Upper lobe of left lung (tissue), 4 donors: ENCODE data around the gene ALCAM.

ENCODE experiments used
- CTCF ChIP-seq, 6 experiments: fragments of 450-650 bp in 4 of 6; fragments of 200-600 bp in 2 of 6; sonication (generic) in 2 of 6; IDR thresholded peaks; one replicate each; pipeline ENCODE4 v1.5.1; 2016 to 2019; ENCODE audit warnings: antibody characterized with exemption in 6 of 6
- EP300 ChIP-seq, 4 donors: sonication (generic); formaldehyde crosslinking; IDR thresholded peaks; one replicate each; pipeline ENCODE4 v1.5.1; 2017; ENCODE audit warnings: antibody characterized with exemption in 4 of 4, control low read depth in 2 of 4
- POLR2A ChIP-seq, 4 donors: fragments of 450-650 bp; IDR thresholded peaks; one replicate each; pipeline ENCODE4 v1.5.1; 2016 to 2017; ENCODE audit warnings: antibody characterized with exemption in 4 of 4, mild to moderate bottlenecking in 2 of 4

GRCh38 chr3:105503191-105503593, 136.5 kb downstream of the ALCAM start:
- TF ChIP-seq CTCF (IDR thresholded peaks at IDR 0.05), result no peak
- no peak for TF ChIP-seq EP300 (IDR thresholded peaks at IDR 0.05)
- no peak for TF ChIP-seq POLR2A (IDR thresholded peaks at IDR 0.05)
